ENCODE data around the gene TMEM178B.
"Not testable (repeated sequence)": the region's sequence is repeated elsewhere in the genome, so short reads cannot be mapped to it uniquely, and the experiment has no call there.

TMEM178B gene

GRCh38 chr7:141366091-141366621 lies 292.3 kb downstream of the TMEM178B start:
- H3K27me3 ChIP-seq (ENCODE audit: control insufficient read depth, insufficient read depth, low read length): no peaks in the 10 kb centered on the region
- peaks cover 8% of the 10 kb centered on the region for H3K4me1 ChIP-seq (ENCODE audit: control insufficient read depth, insufficient read depth, low read length)
- no peak overlapping the region for H3K9ac ChIP-seq (ENCODE audit: low read length)
- no peak overlapping the region for H3K4me3 ChIP-seq (ENCODE audit: low read length)
- no peak overlapping the region for H3K27ac ChIP-seq (ENCODE audit: low read depth, low read length)
- no peaks in the 10 kb centered on the region for H3K36me3 ChIP-seq (ENCODE audit: control insufficient read depth, insufficient read depth, low read length)

GRCh38 chr7:141369422-141369821 lies 295.6 kb downstream of the TMEM178B start:
- H3K9ac ChIP-seq (ENCODE audit: low read length): no peak overlapping the region
- no peak overlapping the region for H3K4me3 ChIP-seq (ENCODE audit: low read length)
- H3K36me3 ChIP-seq (ENCODE audit: control insufficient read depth, insufficient read depth, low read length): no peaks in the 10 kb centered on the region
- peak overlapping the region; percentile 28 for H3K27ac ChIP-seq (ENCODE audit: low read depth, low read length)
- no peaks in the 10 kb centered on the region for H3K27me3 ChIP-seq (ENCODE audit: control insufficient read depth, insufficient read depth, low read length)
- H3K4me1 ChIP-seq (ENCODE audit: control insufficient read depth, insufficient read depth, low read length): peaks cover 5% of the 10 kb centered on the region

GRCh38 chr7:141370178-141370577 lies 296.3 kb downstream of the TMEM178B start:
- Histone ChIP-seq H3K4me3 (ENCODE audit: low read length) (no peak overlapping the region), H3K27me3 (ENCODE audit: control insufficient read depth, insufficient read depth, low read length) (no peaks in the 10 kb centered on the region), H3K9ac (ENCODE audit: low read length) (no peak overlapping the region), H3K36me3 (ENCODE audit: control insufficient read depth, insufficient read depth, low read length) (no peaks in the 10 kb centered on the region), H3K4me1 (ENCODE audit: control insufficient read depth, insufficient read depth, low read length) (peaks cover 5% of the 10 kb centered on the region), H3K27ac (ENCODE audit: low read depth, low read length) (no peak overlapping the region)

GRCh38 chr7:141370650-141371049 lies 296.8 kb downstream of the TMEM178B start:
- Histone ChIP-seq H3K4me3 (ENCODE audit: low read length) (no peak overlapping the region), H3K36me3 (ENCODE audit: control insufficient read depth, insufficient read depth, low read length) (no peaks in the 10 kb centered on the region), H3K27me3 (ENCODE audit: control insufficient read depth, insufficient read depth, low read length) (no peaks in the 10 kb centered on the region), H3K9ac (ENCODE audit: low read length) (no peak overlapping the region), H3K4me1 (ENCODE audit: control insufficient read depth, insufficient read depth, low read length) (peaks cover 5% of the 10 kb centered on the region), H3K27ac (ENCODE audit: low read depth, low read length) (no peak overlapping the region)

- no peaks in the 10 kb centered on the region for H3K36me3 ChIP-seq (ENCODE audit: control insufficient read depth, insufficient read depth, low read length)
- H3K27ac ChIP-seq (ENCODE audit: low read depth, low read length): no peak overlapping the region
- no peaks in the 10 kb centered on the region for H3K27me3 ChIP-seq (ENCODE audit: control insufficient read depth, insufficient read depth, low read length)
- no peaks in the 10 kb centered on the region for H3K4me1 ChIP-seq (ENCODE audit: control insufficient read depth, insufficient read depth, low read length)
- H3K4me3 ChIP-seq (ENCODE audit: low read length): no peak overlapping the region
- H3K9ac ChIP-seq (ENCODE audit: low read length): no peak overlapping the region
Observed at GRCh38 chr7:141374425-141374824, 300.6 kb downstream of the TMEM178B start.

GRCh38 chr7:141375442-141375841 lies 301.6 kb downstream of the TMEM178B start:
- H3K27me3 ChIP-seq (ENCODE audit: control insufficient read depth, insufficient read depth, low read length): no peaks in the 10 kb centered on the region
- no peak overlapping the region for H3K9ac ChIP-seq (ENCODE audit: low read length)
- H3K4me3 ChIP-seq (ENCODE audit: low read length): no peak overlapping the region
- H3K4me1 ChIP-seq (ENCODE audit: control insufficient read depth, insufficient read depth, low read length): no peaks in the 10 kb centered on the region
- no peaks in the 10 kb centered on the region for H3K36me3 ChIP-seq (ENCODE audit: control insufficient read depth, insufficient read depth, low read length)
- H3K27ac ChIP-seq (ENCODE audit: low read depth, low read length): no peak overlapping the region

- H3K4me3 ChIP-seq (ENCODE audit: low read length): no peak overlapping the region
- no peaks in the 10 kb centered on the region for H3K36me3 ChIP-seq (ENCODE audit: control insufficient read depth, insufficient read depth, low read length)
- no peaks in the 10 kb centered on the region for H3K27me3 ChIP-seq (ENCODE audit: control insufficient read depth, insufficient read depth, low read length)
- H3K27ac ChIP-seq (ENCODE audit: low read depth, low read length): no peak overlapping the region
- no peaks in the 10 kb centered on the region for H3K4me1 ChIP-seq (ENCODE audit: control insufficient read depth, insufficient read depth, low read length)
- no peak overlapping the region for H3K9ac ChIP-seq (ENCODE audit: low read length)
Observed at GRCh38 chr7:141377906-141378305, 304.0 kb downstream of the TMEM178B start.

- H3K36me3 ChIP-seq (ENCODE audit: control insufficient read depth, insufficient read depth, low read length): no peaks in the 10 kb centered on the region
- H3K4me1 ChIP-seq (ENCODE audit: control insufficient read depth, insufficient read depth, low read length): no peaks in the 10 kb centered on the region
- no peak overlapping the region for H3K4me3 ChIP-seq (ENCODE audit: low read length)
- no peak overlapping the region for H3K27ac ChIP-seq (ENCODE audit: low read depth, low read length)
- H3K27me3 ChIP-seq (ENCODE audit: control insufficient read depth, insufficient read depth, low read length): no peaks in the 10 kb centered on the region
- H3K9ac ChIP-seq (ENCODE audit: low read length): no peak overlapping the region
Observed at GRCh38 chr7:141378405-141378804, 304.5 kb downstream of the TMEM178B start.

GRCh38 chr7:141381794-141382427 lies 308.0 kb downstream of the TMEM178B start:
- Histone ChIP-seq H3K27ac (ENCODE audit: low read depth, low read length) (no peak overlapping the region), H3K36me3 (ENCODE audit: control insufficient read depth, insufficient read depth, low read length) (no peaks in the 10 kb centered on the region), H3K4me1 (ENCODE audit: control insufficient read depth, insufficient read depth, low read length) (no peaks in the 10 kb centered on the region), H3K4me3 (ENCODE audit: low read length) (no peak overlapping the region), H3K9ac (ENCODE audit: low read length) (no peak overlapping the region), H3K27me3 (ENCODE audit: control insufficient read depth, insufficient read depth, low read length) (no peaks in the 10 kb centered on the region)

- H3K4me1 ChIP-seq (ENCODE audit: control insufficient read depth, insufficient read depth, low read length); H3K9ac ChIP-seq (ENCODE audit: low read length); H3K36me3 ChIP-seq (ENCODE audit: control insufficient read depth, insufficient read depth, low read length); H3K4me3 ChIP-seq (ENCODE audit: low read length); H3K27ac ChIP-seq (ENCODE audit: low read depth, low read length); H3K27me3 ChIP-seq (ENCODE audit: control insufficient read depth, insufficient read depth, low read length): not testable (repeated sequence)
Observed at GRCh38 chr7:141383356-141383755, 309.5 kb downstream of the TMEM178B start.

- Histone ChIP-seq H3K9ac (ENCODE audit: low read length) (no peak overlapping the region), H3K27me3 (ENCODE audit: control insufficient read depth, insufficient read depth, low read length) (no peaks in the 10 kb centered on the region), H3K36me3 (ENCODE audit: control insufficient read depth, insufficient read depth, low read length) (no peaks in the 10 kb centered on the region), H3K4me1 (ENCODE audit: control insufficient read depth, insufficient read depth, low read length) (no peaks in the 10 kb centered on the region), H3K27ac (ENCODE audit: low read depth, low read length) (no peak overlapping the region), H3K4me3 (ENCODE audit: low read length) (no peak overlapping the region)
Observed at GRCh38 chr7:141386881-141387280, 313.0 kb downstream of the TMEM178B start.

- Histone ChIP-seq H3K36me3 (ENCODE audit: control insufficient read depth, insufficient read depth, low read length) (no peaks in the 10 kb centered on the region), H3K4me3 (ENCODE audit: low read length) (no peak overlapping the region), H3K9ac (ENCODE audit: low read length) (no peak overlapping the region), H3K27ac (ENCODE audit: low read depth, low read length) (no peak overlapping the region), H3K27me3 (ENCODE audit: control insufficient read depth, insufficient read depth, low read length) (no peaks in the 10 kb centered on the region), H3K4me1 (ENCODE audit: control insufficient read depth, insufficient read depth, low read length) (no peaks in the 10 kb centered on the region)
Observed at GRCh38 chr7:141387521-141388217, 313.8 kb downstream of the TMEM178B start.

All from rectal smooth muscle tissue (tissue), 1 donor.